Spleen (tissue), 11 donors: ENCODE results near the gene GBA2. TPM values are rescaled to one million over a fixed set of nuclear protein-coding genes. Genes with fewer than 3 reads are reported as not detected.
A peak's percentile ranks its signal among the peaks of the same experiment; 100 is the strongest.

ENCODE experiments used
- DNase-seq: peaks from one replicate; pipeline ENCODE4 v3.0.0-alpha.2; 2020
- H3K27ac ChIP-seq, 8 donors: fragments of 200-600 bp; sonication (generic) in 7 of 8; 1 replicate in 4 of 8; 2 replicates in 4 of 8; pipeline versions ENCODE4 v1.5.0 to v1.8.0; 2016 to 2021; ENCODE audit warnings: inconsistent platforms in 4 of 8, mild to moderate bottlenecking in 4 of 8, moderate library complexity in 1 of 8
- H3K27me3 ChIP-seq, 7 donors: fragments of 200-600 bp; sonication (generic) in 6 of 7; replicated peaks in 1 of 7; 1 replicate in 4 of 7; 2 replicates in 3 of 7; pipeline versions ENCODE4 v1.5.0 to v1.8.0; 2016 to 2021; ENCODE audit warnings: inconsistent platforms in 3 of 7, mild to moderate bottlenecking in 1 of 7
- H3K36me3 ChIP-seq, 6 donors: fragments of 200-600 bp; sonication (generic) in 5 of 6; 1 replicate in 4 of 6; 2 replicates in 2 of 6; pipeline versions ENCODE4 v1.5.0 to v1.8.0; 2016 to 2021; ENCODE audit warnings: inconsistent platforms in 2 of 6
- H3K4me1 ChIP-seq, 6 donors: fragments of 200-600 bp; sonication (generic) in 5 of 6; 1 replicate in 3 of 6; 2 replicates in 3 of 6; pipeline versions ENCODE4 v1.5.0 to v1.8.0; 2016 to 2021; ENCODE audit warnings: inconsistent platforms in 3 of 6
- H3K4me3 ChIP-seq, 8 donors: fragments of 200-600 bp; sonication (generic) in 7 of 8; 1 replicate in 4 of 8; 2 replicates in 4 of 8; pipeline versions ENCODE4 v1.5.0 to v1.8.0; 2016 to 2021; ENCODE audit warnings: inconsistent platforms in 4 of 8, mild to moderate bottlenecking in 4 of 8, moderate library complexity in 2 of 8
- H3K9me3 ChIP-seq, 8 donors: fragments of 200-600 bp; sonication (generic) in 7 of 8; 1 replicate in 4 of 8; 2 replicates in 4 of 8; pipeline versions ENCODE4 v1.5.0 to v1.8.0; 2016 to 2021; ENCODE audit warnings: inconsistent platforms in 4 of 8
- CTCF ChIP-seq, 11 experiments: fragments of 200-600 bp in 7 of 11; fragments of 450-650 bp in 4 of 11; sonication (generic) in 4 of 11; IDR thresholded peaks in 8 of 11; conservative IDR thresholded peaks in 3 of 11; 1 replicate in 7 of 11; 2 replicates in 4 of 11; pipeline versions ENCODE4 v1.4.0 to v1.8.0; 2016 to 2021; ENCODE audit warnings: antibody characterized with exemption in 11 of 11, inconsistent platforms in 4 of 11, mild to moderate bottlenecking in 1 of 11
- POLR2A ChIP-seq, 3 donors: fragments of 450-650 bp; IDR thresholded peaks; one replicate each; pipeline ENCODE4 v1.5.1; 2017; ENCODE audit warnings: antibody characterized with exemption in 3 of 3, mild to moderate bottlenecking in 1 of 3
- POLR2AphosphoS5 ChIP-seq, 3 donors: sonication (generic); formaldehyde crosslinking; IDR thresholded peaks; one replicate each; pipeline ENCODE4 v1.5.1; 2017; ENCODE audit warnings: antibody characterized with exemption in 3 of 3
- WGBS, 5 donors: extraction: QIAGEN DNeasy Blood & Tissue Kit in 3 of 5; methylation state at CpG; one replicate each; pipeline versions ENCODE4 v1.1.5 to v1.1.7; 2013 to 2018; 5-methylcytosine and 5-hydroxymethylcytosine counted together
- intact Hi-C: fragments of 100-400 bp; cut with DNase I; formaldehyde crosslinking; loops from one replicate; pipeline ENCODE4 v1.15.0; 2023; ENCODE audit warnings: low total_unique reads
- polyA plus RNA-seq, 3 donors: library from polyadenylated mRNA; stranded (reverse); fragments of 200-250 nt; gene quantifications; one replicate each; pipeline ENCODE4 v1.2.1, GENCODE V29; 2013
- total RNA-seq, 7 donors: library from RNA; depleted of rRNA in 3 of 7; stranded (reverse); fragments of >200 nt in 3 of 7; fragmentation: NEBNext Ultra II Directional in 4 of 7; extraction: Animal tissue kit (Norgen Biotek cat#: 25700) in 4 of 7; gene quantifications; one replicate each; pipeline versions ENCODE4 v1.1.0 to v1.2.1, GENCODE V29; 2016 to 2021
- donor health status: healthy with polysubstance abuse.
- donor health status: DM: no; HTN: no; CAD: no; lungs with moderate emphysema.
- donor health status: DM: no; HTN: no; CAD: no.
- donor health status: Bipolar disorder and iron deficiency.
- donor health status: healthy.
- donor health status: DM: no; HTN: no; CAD: no.
- donor health status: DM: yes; HTN: yes; CAD: no.

GBA2 gene
- total and polyA plus RNA-seq, 10 donors = 22.8 to 111 (median 73.1) TPM

DNA sequence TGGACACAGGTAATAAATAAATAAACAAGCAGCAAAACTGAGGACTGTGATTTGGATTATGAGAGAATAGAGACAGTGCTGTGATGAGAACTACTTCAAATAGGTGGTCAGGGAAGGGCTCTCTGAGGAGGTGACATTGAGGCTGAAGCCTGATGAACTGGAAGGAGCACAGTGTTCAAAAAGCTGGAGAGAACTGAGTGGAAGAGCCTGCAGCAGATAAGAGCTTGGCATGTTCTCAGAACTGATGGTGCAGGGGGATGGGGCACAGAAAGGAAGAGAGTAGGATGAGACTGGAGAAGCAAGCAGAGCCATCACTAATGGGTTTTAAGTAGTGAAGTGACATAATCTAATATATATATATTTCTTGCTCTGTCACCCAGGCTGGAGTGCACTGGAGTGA, 48.1 kb downstream of the GBA2 start:
- H3K27me3 ChIP-seq = no peaks in the 10 kb centered on the region
- peaks cover 25 to 100% (median 98%) of the 10 kb centered on the region in 6 donors for H3K36me3 ChIP-seq
- no peak for TF ChIP-seq POLR2AphosphoS5 (IDR thresholded peaks at IDR 0.05)
- H3K4me3 ChIP-seq = no peak overlapping the region
- DNase-seq = no peak
- peaks cover 4 to 77% (median 25%) of the 10 kb centered on the region in 6 donors for H3K4me1 ChIP-seq
- peak overlapping the region in 4 of 8 donors; percentile 26 to 86 (median 70) for H3K27ac ChIP-seq
- intact Hi-C loops = no loop called here
- no peaks in the 10 kb centered on the region for H3K9me3 ChIP-seq

- H3K36me3 ChIP-seq = peaks cover 20 to 98% (median 93%) of the 10 kb centered on the region in 6 donors
- WGBS, 5 donors = 70 to 91% (median 75%) methylated on average over 11 of the region's 11 CpGs
These were observed 49.0 kb downstream of the GBA2 start for GRCh38 chr9:35700031-35700430.

DNA sequence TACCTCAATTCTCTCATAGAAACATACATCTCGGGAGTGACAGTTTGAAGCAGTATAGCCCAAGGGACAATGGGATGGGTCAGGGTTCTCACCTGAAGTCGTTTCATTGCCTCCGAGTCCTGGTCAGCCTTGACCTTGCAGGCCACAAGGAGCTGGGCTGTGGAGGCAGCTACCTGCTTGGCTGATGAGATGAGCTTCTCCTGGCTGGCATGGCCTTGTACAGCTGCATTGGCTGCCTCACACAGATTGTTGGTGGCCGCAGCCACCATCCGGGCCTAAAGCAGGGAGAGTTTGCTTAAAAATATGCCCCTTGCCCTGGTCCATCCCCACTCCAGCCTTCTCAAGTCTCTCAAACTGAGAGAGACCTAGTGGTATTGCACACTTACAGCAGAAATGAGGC, 50.8 kb downstream of the GBA2 start:
- peaks cover 4 to 57% (median 17%) of the 10 kb centered on the region in 6 donors for H3K4me1 ChIP-seq
- H3K9me3 ChIP-seq = no peaks in the 10 kb centered on the region
- H3K36me3 ChIP-seq = peaks cover 14 to 80% (median 75%) of the 10 kb centered on the region in 6 donors
- TF ChIP-seq CTCF (IDR thresholded peaks at IDR 0.05 in 8 of 11, conservative IDR thresholded peaks at IDR 0.05 in 3 of 11) (no peak), POLR2AphosphoS5 (IDR thresholded peaks at IDR 0.05) (peak in 1 of 3 donors; percentile 40)
- no peaks in the 10 kb centered on the region for H3K27me3 ChIP-seq
- WGBS, 5 donors = 88 to 94% (median 92%) methylated on average over 4 to 5 of the region's 5 CpGs
- H3K4me3 ChIP-seq = no peak overlapping the region
- H3K27ac ChIP-seq = peak overlapping the region in 5 of 8 donors; percentile 64 to 86 (median 72)
- intact Hi-C loops = no loop called here
- peak; percentile 53 for DNase-seq

More at GRCh38 chr9:35700031-35700430, 49.0 kb downstream of the GBA2 start:
- peak; percentile 85 for DNase-seq
- H3K4me1 ChIP-seq = peaks cover 4 to 73% (median 21%) of the 10 kb centered on the region in 6 donors
- no peaks in the 10 kb centered on the region for H3K27me3 ChIP-seq
- H3K9me3 ChIP-seq = no peaks in the 10 kb centered on the region
- no peak overlapping the region for H3K4me3 ChIP-seq
- H3K27ac ChIP-seq = peak overlapping the region in 6 of 8 donors; percentile 22 to 86 (median 70)
- intact Hi-C loops = no loop called here
- TF ChIP-seq POLR2AphosphoS5 (IDR thresholded peaks at IDR 0.05) (peak in 2 of 3 donors; percentile 69 to 75), CTCF (IDR thresholded peaks at IDR 0.05 in 8 of 11, conservative IDR thresholded peaks at IDR 0.05 in 3 of 11) (no peak)

GRCh38 chr9:35697486-35697885, 51.5 kb downstream of the GBA2 start:
- peak; percentile 74 for DNase-seq
- Histone ChIP-seq H3K27me3 (no peaks in the 10 kb centered on the region), H3K27ac (peak overlapping the region in 5 of 8 donors; percentile 28 to 75 (median 64)), H3K4me3 (no peak overlapping the region), H3K36me3 (peaks cover 10 to 73% (median 68%) of the 10 kb centered on the region in 6 donors), H3K4me1 (peaks cover 4 to 57% (median 17%) of the 10 kb centered on the region in 6 donors), H3K9me3 (no peaks in the 10 kb centered on the region)
- 82 to 92% (median 88%) methylated on average over 13 to 14 of the region's 14 CpGs for WGBS, 5 donors
- TF ChIP-seq POLR2AphosphoS5 (IDR thresholded peaks at IDR 0.05) (no peak), POLR2A (IDR thresholded peaks at IDR 0.05) (no peak), CTCF (IDR thresholded peaks at IDR 0.05 in 8 of 11, conservative IDR thresholded peaks at IDR 0.05 in 3 of 11) (no peak)
- intact Hi-C loops = no loop called here
